Activated naive CD8-positive, alpha-beta T cell (primary cell): ENCODE data around the gene CPEB4.

ENCODE experiments used
- H3K27ac Mint-ChIP-seq: one replicate; pipeline ENCODE4 v1.8.0; 2021; ENCODE audit warnings: mixed read lengths
- H3K27me3 Mint-ChIP-seq: one replicate; pipeline ENCODE4 v1.8.0; 2021; ENCODE audit warnings: mixed read lengths
- H3K36me3 Mint-ChIP-seq: one replicate; pipeline ENCODE4 v1.8.0; 2021; ENCODE audit warnings: mixed read lengths
- H3K4me1 Mint-ChIP-seq: one replicate; pipeline ENCODE4 v1.8.0; 2021; ENCODE audit warnings: low read depth, mixed read lengths
- H3K4me3 Mint-ChIP-seq: one replicate; pipeline ENCODE4 v1.8.0; 2021; ENCODE audit warnings: mild to moderate bottlenecking, mixed read lengths
- H3K9me3 Mint-ChIP-seq: one replicate; pipeline ENCODE4 v1.8.0; 2021; ENCODE audit warnings: low read depth, mixed read lengths

CPEB4 gene

GRCh38 chr5:173869316-173869715 is 18.8 kb upstream of the CPEB4 start:
- no peaks in the 10 kb centered on the region for H3K4me1 Mint-ChIP-seq
- no peak overlapping the region for H3K4me3 Mint-ChIP-seq
- peaks cover 4% of the 10 kb centered on the region for H3K27me3 Mint-ChIP-seq

GRCh38 chr5:173872957-173873305 is 15.2 kb upstream of the CPEB4 start:
- Mint-ChIP-seq H3K9me3 (no peaks in the 10 kb centered on the region), H3K27ac (no peak overlapping the region), H3K4me3 (no peak overlapping the region), H3K4me1 (no peaks in the 10 kb centered on the region), H3K36me3 (peaks cover 2% of the 10 kb centered on the region), H3K27me3 (no peaks in the 10 kb centered on the region)

More at GRCh38 chr5:173869316-173869715, 18.8 kb upstream of the CPEB4 start:
- H3K36me3 Mint-ChIP-seq: peaks cover 4% of the 10 kb centered on the region
- H3K27ac Mint-ChIP-seq: no peak overlapping the region
- no peaks in the 10 kb centered on the region for H3K9me3 Mint-ChIP-seq

GRCh38 chr5:173873306-173873922 is 14.7 kb upstream of the CPEB4 start:
- no peaks in the 10 kb centered on the region for H3K4me1 Mint-ChIP-seq
- no peak overlapping the region for H3K4me3 Mint-ChIP-seq
- no peaks in the 10 kb centered on the region for H3K27me3 Mint-ChIP-seq
- H3K27ac Mint-ChIP-seq: no peak overlapping the region
- H3K9me3 Mint-ChIP-seq: no peaks in the 10 kb centered on the region
- peaks cover 2% of the 10 kb centered on the region for H3K36me3 Mint-ChIP-seq

- Mint-ChIP-seq H3K4me1 (no peaks in the 10 kb centered on the region), H3K9me3 (no peaks in the 10 kb centered on the region), H3K27ac (no peak overlapping the region), H3K4me3 (no peak overlapping the region), H3K27me3 (no peaks in the 10 kb centered on the region), H3K36me3 (peaks cover 2% of the 10 kb centered on the region)
These were observed 13.0 kb upstream of the CPEB4 start for GRCh38 chr5:173875189-173875588.

- Mint-ChIP-seq H3K27me3 (no peaks in the 10 kb centered on the region), H3K36me3 (peaks cover 4% of the 10 kb centered on the region), H3K27ac (no peak overlapping the region), H3K4me3 (no peak overlapping the region), H3K4me1 (peaks cover 4% of the 10 kb centered on the region), H3K9me3 (peaks cover 4% of the 10 kb centered on the region)
These were observed 9.8 kb upstream of the CPEB4 start for GRCh38 chr5:173878224-173878967.

- H3K27ac Mint-ChIP-seq: no peak overlapping the region
- no peaks in the 10 kb centered on the region for H3K27me3 Mint-ChIP-seq
- H3K36me3 Mint-ChIP-seq: peaks cover 3% of the 10 kb centered on the region
- no peak overlapping the region for H3K4me3 Mint-ChIP-seq
- H3K4me1 Mint-ChIP-seq: peaks cover 22% of the 10 kb centered on the region
- peaks cover 4% of the 10 kb centered on the region for H3K9me3 Mint-ChIP-seq
These were observed 7.7 kb upstream of the CPEB4 start for GRCh38 chr5:173880306-173880985.

GRCh38 chr5:173881811-173882575 is 6.2 kb upstream of the CPEB4 start:
- Mint-ChIP-seq H3K9me3 (peaks cover 4% of the 10 kb centered on the region), H3K4me3 (no peak overlapping the region), H3K27ac (no peak overlapping the region), H3K36me3 (peaks cover 3% of the 10 kb centered on the region), H3K27me3 (no peaks in the 10 kb centered on the region), H3K4me1 (peaks cover 34% of the 10 kb centered on the region)

- Mint-ChIP-seq H3K27me3 (no peaks in the 10 kb centered on the region), H3K9me3 (peaks cover 4% of the 10 kb centered on the region), H3K4me3 (no peak overlapping the region)
These were observed 5.5 kb upstream of the CPEB4 start for GRCh38 chr5:173882632-173883031.

GRCh38 chr5:173883347-173883924 is 4.7 kb upstream of the CPEB4 start:
- Mint-ChIP-seq H3K36me3 (peaks cover 3% of the 10 kb centered on the region), H3K4me3 (no peak overlapping the region), H3K9me3 (peaks cover 4% of the 10 kb centered on the region), H3K27me3 (no peaks in the 10 kb centered on the region), H3K4me1 (peaks cover 46% of the 10 kb centered on the region), H3K27ac (no peak overlapping the region)

More at GRCh38 chr5:173882632-173883031, 5.5 kb upstream of the CPEB4 start:
- peaks cover 3% of the 10 kb centered on the region for H3K36me3 Mint-ChIP-seq
- H3K27ac Mint-ChIP-seq: no peak overlapping the region
- peaks cover 41% of the 10 kb centered on the region for H3K4me1 Mint-ChIP-seq

- no peak overlapping the region for H3K27ac Mint-ChIP-seq
- H3K9me3 Mint-ChIP-seq: peaks cover 4% of the 10 kb centered on the region
- peak overlapping the region; percentile 6 for H3K4me3 Mint-ChIP-seq
- peaks cover 50% of the 10 kb centered on the region for H3K4me1 Mint-ChIP-seq
- no peaks in the 10 kb centered on the region for H3K27me3 Mint-ChIP-seq
- H3K36me3 Mint-ChIP-seq: peaks cover 3% of the 10 kb centered on the region
These were observed 3.6 kb upstream of the CPEB4 start for GRCh38 chr5:173884402-173885053.

GRCh38 chr5:173885054-173885443 is 3.1 kb upstream of the CPEB4 start:
- no peaks in the 10 kb centered on the region for H3K27me3 Mint-ChIP-seq
- peaks cover 55% of the 10 kb centered on the region for H3K4me1 Mint-ChIP-seq
- H3K9me3 Mint-ChIP-seq: peaks cover 4% of the 10 kb centered on the region
- no peak overlapping the region for H3K27ac Mint-ChIP-seq
- H3K36me3 Mint-ChIP-seq: peaks cover 3% of the 10 kb centered on the region
- peak overlapping the region; percentile 17 for H3K4me3 Mint-ChIP-seq

- Mint-ChIP-seq H3K9me3 (peaks cover 4% of the 10 kb centered on the region), H3K4me3 (peak overlapping the region; percentile 17), H3K4me1 (peaks cover 60% of the 10 kb centered on the region)
These were observed 2.6 kb upstream of the CPEB4 start for GRCh38 chr5:173885475-173886010.

GRCh38 chr5:173886150-173886549 is 2.0 kb upstream of the CPEB4 start:
- Mint-ChIP-seq H3K9me3 (peaks cover 4% of the 10 kb centered on the region), H3K27me3 (no peaks in the 10 kb centered on the region), H3K27ac (peak overlapping the region; percentile 36), H3K36me3 (peaks cover 3% of the 10 kb centered on the region), H3K4me1 (peaks cover 66% of the 10 kb centered on the region), H3K4me3 (peak overlapping the region; percentile 38)

More at GRCh38 chr5:173885475-173886010, 2.6 kb upstream of the CPEB4 start:
- Mint-ChIP-seq H3K27ac (peak overlapping the region; percentile 79), H3K27me3 (no peaks in the 10 kb centered on the region), H3K36me3 (peaks cover 3% of the 10 kb centered on the region)
